HG03108 (cell line): ENCODE results near the gene PLPP7.
"Not testable (repeated sequence)": the region's sequence is repeated elsewhere in the genome, so short reads cannot be mapped to it uniquely, and the experiment has no call there.

Experiments used
- ATAC-seq: cut with Tn5 transposase; IDR thresholded peaks from one replicate; pipeline ENCODE4 v1.9.1; 2021; ENCODE audit warnings: moderate library complexity; ENCODE audit not compliant: unreplicated experiment

Gene PLPP7

DNA sequence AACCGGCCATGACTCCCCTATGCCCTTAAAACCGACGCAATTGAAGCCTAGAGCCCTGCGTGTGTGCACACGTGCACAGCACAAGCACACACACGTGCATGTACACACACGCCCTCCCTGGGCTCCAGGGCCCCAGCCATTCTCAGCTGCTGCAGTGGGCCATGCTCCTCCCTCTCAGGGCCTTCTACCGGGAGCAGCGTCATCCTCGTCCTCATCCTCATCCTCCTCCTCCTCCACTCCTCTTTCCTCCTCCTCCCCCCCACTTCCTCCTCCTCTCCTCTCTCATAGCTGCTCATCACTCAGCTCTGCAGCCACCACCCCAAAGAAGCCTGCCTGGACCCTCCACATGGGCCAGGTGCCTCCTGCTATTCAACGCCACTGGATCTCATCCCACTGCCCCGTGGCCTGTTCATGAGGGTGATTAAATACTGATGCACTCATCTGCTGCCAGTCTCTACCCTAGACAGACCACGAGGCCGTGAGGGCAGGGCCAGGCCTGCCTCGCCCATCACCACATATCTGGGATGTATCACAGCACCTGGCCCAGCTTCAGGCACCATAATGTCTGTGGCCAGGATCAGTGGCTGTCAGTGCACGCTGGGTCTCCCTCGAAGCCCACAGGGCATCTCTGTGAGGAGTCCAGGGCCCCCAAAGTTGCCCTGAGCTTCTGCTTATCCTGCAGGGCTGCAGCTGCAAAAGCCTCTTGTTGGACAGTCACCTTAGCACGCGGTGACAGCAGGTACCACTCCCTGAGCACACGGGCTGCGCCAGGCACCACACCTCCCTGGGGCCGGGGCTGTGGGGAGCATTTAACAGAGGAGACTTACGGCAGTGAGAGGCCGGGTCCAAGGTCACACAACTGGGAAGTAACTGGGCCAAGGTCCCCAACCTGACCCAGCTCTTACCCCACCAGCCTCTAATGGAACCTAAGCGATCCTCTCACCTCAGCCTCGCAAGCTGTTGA lies 23.0 kb upstream of the PLPP7 start:
- ATAC-seq: no peak

DNA sequence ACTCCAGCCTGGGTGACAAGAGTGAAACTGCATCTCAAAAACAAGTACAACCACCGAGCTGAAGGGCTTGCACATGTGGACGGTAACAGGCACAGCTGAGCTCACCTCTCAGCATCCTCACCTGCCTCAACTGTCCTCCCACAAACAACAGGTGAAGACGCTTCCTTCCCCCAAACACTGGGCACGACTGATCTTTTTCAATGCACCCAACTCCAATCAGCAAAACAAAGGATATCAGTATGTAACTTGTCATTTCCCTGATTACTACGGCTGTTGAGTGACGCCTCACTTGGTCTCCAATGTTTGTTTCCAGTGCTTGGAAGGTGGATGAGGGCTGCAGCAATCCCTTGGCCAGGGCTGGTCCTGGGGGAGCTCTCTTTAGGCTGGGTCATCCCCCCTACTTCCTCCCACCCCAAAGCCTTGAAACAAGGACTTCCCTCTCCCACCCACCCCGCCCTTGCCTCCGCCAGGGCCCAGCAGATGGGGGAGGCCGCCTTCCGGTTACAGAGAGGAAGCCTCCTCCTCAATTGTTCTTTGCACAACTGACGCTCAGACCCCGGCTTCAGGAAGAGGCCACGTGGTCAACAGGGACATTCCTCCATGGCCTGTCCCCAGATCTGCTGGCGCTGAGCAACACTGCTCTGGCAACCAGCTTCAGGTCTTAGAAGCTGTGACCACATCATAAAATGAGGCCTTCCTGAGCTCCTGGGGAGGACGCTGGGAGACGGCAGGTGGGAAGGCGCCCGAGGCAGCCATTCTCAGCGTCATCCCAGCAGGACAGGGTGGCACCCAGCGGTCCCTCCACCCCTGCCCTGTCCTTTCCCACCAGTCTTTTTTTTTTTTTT lies 19.1 kb upstream of the PLPP7 start:
- no peak for ATAC-seq

DNA sequence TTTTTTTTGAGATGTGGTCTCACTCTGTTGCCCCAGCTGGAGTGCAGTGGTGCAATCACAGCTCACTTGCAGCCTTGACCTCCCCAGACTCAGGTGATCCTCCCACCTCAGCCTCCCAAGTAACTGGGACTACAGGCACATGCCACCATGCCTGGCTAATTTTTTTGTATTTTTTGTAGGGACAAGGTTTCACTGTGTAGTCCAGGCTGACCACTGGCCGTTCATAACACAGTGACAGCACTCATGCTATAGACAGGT lies 18.6 kb upstream of the PLPP7 start:
- ATAC-seq: not testable (repeated sequence)

DNA sequence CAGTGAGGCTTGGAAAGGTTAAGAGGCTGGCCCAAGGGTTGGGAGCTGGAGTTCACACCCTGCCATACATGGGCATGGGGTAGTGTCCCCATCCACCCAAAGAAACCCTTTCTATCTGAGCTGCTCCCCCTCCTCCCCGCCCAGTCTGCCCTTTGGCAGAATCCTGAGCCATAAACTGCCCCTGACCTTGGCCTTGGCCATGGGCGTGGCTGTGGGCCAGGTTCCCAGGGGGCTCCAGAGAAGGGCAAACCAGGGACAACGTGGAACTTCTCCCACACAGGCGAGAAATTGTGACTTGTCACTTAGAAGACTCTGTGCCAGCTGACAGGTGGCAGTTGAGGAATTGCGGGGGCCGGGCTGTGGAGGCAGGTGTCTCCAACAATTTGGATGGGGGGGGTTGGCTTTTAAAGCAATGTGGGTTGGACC lies 18.0 kb upstream of the PLPP7 start:
- no peak for ATAC-seq

DNA sequence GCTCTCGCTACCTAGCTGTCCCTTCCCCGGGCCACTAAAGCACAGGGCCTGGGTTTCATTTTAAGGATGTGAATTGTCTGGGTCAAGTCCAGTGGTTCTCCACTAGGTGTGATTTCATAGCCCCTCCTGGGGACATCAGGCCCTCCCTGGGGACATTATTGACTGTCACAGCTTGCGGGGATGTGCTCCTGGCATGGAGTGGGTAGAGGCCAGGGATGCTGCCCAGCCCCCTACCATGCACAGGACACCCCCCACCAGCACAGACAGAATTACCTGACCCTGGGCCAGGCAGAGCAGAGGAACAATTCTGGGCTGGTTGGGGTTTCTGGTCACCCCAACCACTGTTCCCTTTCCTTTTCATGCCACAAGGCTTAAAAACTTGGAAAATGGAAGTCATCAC lies 17.3 kb upstream of the PLPP7 start:
- no peak for ATAC-seq

DNA sequence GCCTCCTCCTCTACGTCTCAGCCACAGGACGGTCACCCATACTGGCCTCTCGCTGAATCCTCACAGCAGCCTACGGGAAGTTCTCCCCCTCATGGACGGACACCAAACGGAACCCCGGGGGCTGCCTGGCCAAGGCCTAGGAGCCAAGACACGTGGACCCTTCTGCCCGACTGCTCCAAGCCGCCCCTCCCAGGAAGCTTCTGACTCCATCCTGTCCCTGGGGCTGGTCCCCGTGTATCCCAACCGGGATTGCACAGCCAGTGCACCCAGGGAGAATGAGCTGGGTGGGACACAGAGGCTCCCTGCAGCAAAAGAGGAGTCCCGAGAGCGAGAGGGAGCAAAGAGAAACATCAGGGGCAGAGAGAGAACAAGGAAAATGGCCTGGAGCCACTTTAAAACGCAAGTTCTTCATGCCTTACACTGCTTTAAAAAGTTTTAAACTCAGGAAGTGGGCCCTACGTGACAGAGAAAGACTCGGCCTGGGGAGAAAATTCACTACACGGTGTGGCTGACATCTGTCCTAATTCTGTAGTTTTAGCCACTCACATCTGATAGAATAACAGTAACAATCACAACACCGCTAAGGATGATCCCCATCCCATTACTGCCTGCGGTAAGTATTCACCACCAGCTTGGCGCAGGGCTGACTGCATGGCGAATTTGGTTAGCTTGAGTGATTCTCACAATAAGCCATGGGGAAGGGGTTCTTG lies 16.2 kb upstream of the PLPP7 start:
- ATAC-seq: no peak

DNA sequence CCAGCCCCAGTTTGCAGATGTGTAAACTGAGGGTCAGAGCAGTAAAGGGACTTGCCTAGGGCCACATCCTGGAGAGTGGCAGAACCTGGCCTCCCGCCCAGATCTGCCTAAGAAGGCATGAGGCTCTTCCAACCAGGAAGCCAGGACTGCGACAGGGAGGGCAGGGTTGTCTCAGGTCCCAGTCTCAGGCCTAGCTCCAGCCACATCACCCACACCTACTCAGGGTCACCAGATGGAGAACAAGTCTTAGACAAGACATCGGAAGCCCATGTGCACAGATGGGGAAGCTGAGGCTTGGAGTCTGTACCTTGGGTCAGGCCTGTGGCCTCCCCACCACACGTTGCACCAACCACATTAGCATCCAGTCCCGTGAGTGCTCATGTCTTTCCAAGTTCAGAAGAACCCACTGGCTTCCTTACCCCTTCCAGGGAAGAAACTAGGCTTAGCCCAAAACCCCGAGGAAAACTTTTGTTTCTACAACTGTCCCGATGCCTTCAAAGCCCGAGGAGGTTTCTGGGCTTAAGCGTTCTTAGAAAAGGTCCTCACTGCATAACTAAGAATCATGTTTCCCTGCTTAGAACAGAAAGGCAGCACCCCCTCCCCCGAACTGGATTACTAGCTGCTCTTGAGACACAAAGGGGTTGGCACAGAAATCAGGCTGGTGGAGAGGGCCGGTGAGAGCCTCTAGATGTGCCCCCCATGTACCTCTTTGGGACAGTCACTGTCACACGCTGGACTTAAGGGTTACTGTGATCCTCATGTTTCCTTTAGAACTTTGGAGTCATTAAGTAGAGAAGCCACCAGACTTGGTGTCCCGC lies 15.5 kb upstream of the PLPP7 start:
- ATAC-seq: no peak

DNA sequence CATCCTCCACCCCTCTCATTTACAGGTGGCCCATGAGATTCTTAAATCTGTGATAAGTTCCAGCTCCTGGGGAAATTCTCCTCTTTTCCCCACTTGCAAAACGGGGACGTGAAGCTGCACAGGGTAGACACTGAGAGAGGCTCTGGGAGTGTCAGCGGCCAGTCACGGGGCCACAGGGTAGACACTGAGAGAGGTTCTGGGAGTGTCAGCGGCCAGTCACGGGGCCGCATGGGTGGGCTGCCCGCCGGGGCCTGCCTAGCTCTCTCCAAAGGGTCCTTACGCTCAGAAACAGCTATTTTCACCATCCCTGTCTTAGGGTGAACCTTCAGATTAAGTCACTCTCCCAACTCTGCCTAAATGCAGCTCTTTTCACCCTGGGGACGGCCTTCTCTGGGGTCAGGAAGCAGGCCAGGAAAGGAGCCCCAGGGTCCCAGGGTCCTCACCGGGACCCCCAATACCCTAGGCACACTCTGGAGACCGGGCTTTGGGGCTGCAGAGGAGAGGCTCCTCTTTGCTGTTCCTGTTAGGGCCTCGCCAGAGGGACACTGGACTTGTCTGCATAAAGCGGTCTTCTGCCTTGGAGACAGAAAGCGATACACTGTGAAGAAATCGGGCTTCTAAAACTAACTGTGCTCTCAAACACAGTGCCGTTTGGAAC lies 14.7 kb upstream of the PLPP7 start:
- no peak for ATAC-seq

DNA sequence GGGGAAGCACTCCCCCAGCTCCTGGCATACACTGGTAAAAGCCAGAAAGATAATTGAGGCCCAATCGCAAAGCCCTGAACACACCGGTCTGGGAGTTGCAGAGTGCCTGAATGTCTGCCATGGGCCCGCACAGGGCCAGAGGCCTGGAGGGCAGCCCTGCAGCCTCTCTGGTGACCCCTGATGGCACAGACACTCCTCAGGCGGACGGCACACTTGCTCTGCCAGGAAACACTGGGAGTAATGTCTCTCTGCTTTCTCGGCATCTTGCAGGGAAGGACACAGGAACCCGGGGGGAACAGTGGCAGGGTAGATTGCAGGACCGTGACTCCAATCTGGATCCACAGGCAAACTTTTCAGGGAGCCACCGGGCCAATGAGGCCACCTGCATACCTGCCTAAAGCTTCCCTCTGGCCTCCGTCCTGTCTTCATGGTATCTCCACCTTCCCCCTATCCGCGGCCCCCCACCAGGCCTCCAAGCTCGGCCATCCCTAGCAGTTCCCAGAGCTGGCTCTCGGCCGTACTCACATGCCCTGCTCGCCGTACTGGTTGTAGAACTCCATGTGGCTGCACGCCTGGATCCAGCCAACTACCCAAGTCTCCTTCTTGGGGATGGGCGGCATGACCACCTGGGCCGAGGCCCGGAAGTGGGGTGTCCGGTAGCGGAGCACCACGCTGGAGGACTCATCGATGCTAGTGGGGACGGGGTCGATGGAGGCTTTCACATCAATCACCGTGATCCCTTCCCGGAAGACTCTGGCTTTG lies 14.0 kb upstream of the PLPP7 start:
- ATAC-seq: no peak

DNA sequence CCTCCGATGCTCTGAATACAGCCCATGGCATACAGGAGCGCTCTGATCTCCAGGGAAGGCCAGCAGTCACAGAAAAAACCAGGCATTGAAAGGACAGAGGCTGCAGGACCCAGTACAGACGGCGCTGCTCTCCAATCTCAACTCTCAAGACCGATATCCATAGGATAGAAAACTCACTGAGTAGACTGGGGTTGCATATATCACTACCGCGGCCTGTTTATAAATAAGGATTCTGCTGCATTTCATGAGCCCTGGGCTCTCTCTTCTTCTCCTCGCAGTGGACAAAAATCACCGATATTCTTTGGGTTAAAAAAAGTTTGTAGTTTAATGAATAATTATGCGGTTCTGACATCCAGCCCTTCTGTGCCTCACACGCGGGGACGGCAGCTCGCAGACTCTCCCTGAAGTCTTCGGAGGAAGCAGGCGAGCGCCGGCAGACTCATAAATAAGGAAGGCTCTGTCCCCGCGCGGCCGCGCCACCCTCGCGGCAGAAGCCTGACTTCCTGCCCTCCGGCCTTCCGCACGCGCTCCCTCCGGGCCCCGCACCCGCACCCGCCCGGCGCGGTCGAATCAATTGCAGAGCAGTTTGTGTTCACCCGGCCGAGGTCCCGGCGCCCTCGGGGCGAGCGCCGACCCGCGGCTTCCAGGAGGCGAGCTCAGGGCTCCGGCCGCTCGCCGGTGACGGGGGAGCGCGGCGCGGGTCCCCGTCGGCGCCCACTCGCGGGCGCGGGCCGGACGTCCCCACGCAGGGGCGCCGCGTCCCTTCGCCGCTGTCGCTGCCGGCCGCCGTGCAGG lies 13.2 kb upstream of the PLPP7 start, which contains the start of gene FAM78A:
TSS of gene FAM78A (minus strand) at position 417 of the 795 bp plus-strand sequence. CDS start at position 86, 331 bp downstream.
- no peak for ATAC-seq

DNA sequence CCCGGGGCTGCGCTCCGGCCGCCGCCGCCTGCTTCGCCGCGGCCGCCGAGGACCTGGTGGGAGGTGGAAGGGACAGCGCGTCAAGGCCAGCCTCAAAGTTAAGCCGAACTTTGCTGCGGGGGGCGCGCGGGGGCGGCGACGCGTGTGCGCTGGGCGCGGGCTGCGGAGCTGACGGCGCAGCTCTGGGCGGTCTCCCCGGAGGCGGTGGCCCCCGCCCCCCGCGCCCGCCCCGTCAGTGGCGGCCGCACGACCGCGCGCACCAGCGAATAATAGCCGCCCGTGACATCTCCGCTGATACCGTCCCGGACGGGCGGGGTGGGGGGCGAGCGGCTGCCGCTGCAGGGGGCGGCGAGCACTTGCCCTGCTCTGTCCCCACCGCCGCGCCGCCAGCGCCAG lies 12.6 kb upstream of the PLPP7 start:
- no peak for ATAC-seq

DNA sequence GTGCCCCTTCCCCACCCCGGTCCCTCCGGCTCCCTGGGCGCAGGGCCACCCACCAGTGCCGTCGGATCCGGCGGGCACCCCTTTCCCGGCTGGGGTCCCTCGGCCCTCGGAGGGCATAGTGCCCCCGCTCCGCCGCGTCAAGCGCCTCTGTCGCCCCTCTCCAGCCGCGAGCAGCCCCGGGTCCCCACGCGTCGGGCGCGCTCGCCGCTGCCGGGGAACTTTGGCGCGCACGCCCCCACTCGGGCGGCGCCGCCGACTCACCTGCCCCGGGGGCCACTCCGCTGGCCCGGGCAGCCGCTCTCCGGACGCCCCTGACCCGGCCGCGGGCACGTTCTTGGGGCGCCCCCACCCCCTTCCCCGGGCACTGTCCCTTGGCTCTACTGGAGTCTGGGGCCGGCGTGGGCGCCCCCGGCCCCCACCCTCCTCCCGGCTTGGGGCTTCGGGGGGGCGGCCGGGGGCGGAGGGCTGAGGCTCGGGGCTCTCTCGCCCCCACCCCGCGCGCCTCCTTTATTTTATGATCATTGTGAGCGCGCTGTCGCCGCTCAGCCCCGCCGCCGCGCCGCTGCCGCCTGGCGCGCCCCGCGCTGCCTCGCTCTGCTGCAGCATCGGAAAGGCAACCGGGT lies 12.1 kb upstream of the PLPP7 start:
- no peak for ATAC-seq

DNA sequence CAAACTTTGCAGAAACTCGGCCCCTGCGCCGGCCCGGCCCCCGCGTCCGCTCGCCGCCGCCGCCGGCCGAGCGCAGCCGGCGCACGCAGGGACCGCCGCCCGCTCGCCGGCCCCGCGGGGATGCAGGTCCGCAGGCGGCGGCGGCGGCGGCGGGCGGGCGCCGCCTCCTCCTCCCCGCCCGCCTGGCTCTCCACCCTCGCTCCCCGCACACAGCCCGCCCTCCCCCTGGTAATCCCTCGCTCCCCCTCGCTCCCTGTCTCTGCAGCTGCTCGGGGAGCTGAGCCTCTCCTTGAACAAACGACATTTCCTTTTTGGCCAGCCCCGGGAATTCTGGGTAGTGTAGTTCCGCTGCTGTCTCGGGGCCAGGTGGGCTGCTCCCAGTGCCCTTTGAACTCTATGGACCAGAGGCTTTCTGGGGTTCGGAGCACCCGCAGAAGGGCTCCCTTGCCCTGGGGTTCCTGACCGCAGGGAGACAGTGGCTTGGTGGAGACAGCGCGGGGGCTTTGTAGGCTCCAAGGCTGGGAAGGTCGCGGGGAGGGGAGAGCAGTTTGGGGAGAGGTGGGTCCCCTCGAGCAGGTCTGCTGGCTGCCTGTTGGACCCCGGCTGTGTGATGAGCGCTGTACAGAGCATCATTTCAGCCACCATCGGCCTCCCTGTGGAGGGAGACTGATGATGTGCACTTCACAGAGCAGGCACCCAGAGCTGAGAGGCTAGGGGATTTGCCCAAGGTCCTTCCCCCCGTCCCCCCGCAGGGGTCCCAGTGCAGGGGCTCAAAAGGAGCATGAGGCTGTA lies 11.4 kb upstream of the PLPP7 start:
- ATAC-seq: no peak

DNA sequence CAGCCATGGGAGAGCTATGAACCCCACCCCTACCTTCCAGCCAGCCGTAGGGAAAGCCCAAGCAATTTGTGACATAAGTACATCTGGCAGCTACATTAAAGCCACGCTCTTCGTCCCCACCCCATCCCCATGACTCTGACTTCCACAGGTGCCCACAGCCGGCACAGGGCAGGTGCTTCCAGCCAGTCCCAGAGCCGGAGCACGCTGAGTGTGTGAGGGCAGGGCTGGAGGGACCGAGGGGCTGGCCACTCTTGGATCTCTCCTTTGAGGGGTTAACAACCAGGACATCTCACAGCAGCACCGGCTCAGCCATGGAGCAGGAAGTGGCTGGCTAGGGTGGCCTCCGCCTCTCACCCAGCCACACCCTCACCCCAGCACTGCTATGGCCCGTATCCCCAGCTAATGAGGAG lies 10.8 kb upstream of the PLPP7 start:
- ATAC-seq: no peak

DNA sequence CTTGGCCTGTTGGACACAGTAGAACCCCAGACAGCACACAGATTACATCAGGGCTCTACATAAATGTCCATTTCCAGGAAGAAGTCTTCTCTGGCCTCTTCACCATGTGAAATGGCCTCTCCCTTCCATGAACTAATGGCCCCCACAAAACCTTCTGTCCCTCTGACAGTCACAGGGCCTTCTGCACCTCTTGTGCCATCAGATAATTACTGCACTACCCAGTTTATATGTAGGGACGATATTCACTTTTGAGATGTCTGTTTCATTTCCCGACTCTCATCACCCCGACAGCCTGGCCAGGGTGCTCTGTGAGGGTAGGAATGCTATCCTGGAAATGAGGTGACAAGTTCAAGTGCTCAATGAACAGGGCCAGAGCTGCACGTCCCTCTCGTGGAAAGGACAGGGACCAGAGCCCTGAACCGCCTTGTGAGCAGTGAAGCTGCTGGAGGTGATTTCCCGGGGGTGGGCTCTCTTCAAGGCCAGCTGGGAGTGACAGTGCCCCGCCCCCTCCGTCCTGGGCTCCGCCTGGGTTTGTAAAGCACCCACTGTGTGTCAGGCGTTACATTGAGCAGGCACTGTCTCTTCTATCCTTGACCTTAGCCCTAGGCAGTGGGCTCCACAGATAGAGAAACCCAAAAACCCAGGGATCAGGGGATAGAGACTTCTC lies 10.2 kb upstream of the PLPP7 start:
- no peak for ATAC-seq

DNA sequence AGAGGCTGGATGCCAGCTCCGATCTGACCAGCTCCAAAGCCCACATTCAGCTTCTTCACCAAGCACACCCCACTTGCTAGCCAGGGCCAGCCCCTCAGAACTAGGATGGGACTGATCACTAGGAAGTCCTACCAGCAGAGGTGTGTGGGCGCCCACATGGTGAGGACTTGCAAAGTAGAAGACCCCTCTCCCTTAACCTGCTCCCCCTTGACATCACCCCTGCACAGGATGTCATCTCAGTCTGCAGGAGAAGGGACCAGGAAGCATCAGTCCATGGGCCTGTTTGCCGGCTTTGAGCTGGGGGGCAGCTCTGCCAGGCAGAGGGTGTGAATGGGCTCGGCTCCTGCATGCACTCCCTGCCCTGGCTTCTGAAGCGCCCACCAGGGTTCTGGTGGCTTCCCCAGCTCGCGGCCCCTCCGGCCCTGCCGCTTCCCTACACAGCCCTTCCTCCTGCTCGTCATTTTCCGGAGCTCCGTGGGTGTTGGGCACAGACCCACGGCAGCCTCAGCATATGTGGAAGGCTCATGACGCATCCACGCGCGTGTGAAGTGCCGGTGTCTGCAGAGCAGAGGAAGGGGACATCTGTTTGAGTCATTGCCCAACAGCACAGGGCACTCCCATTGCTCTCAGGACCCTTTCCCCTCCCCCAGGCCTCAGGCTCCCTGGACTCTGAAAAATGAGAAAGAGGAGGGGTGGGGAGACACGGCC lies 9.5 kb upstream of the PLPP7 start:
- ATAC-seq: no peak
